HUES48 (cell line): Measurements from ENCODE around the gene MTUS2.

Experiments
- H3K27ac ChIP-seq: one replicate; pipeline ENCODE4 v1.7.0; 2013; ENCODE audit warnings: low read depth, low read length, inconsistent platforms
- H3K27me3 ChIP-seq: 2 replicates; pipeline ENCODE4 v1.6.1; 2013; ENCODE audit warnings: mild to moderate bottlenecking, low read length; ENCODE audit not compliant: control insufficient read depth, insufficient read depth
- H3K36me3 ChIP-seq: 2 replicates; pipeline ENCODE4 v1.6.1; 2013; ENCODE audit warnings: low read length; ENCODE audit not compliant: control insufficient read depth, insufficient read depth
- H3K4me1 ChIP-seq: 2 replicates; pipeline ENCODE4 v1.6.1; 2013; ENCODE audit warnings: mild to moderate bottlenecking, low read length; ENCODE audit not compliant: control insufficient read depth, insufficient read depth
- H3K4me3 ChIP-seq: 2 replicates; pipeline ENCODE4 v1.5.1; 2013; ENCODE audit warnings: mild to moderate bottlenecking, low read depth, low read length
- H3K9ac ChIP-seq: 2 replicates; pipeline ENCODE4 v1.6.1; 2013; ENCODE audit warnings: mild to moderate bottlenecking, low read depth, low read length, moderate library complexity
- H3K9me3 ChIP-seq: 2 replicates; pipeline ENCODE4 v1.6.1; 2013; ENCODE audit warnings: low read length; ENCODE audit not compliant: control insufficient read depth, insufficient read depth

MTUS2 gene

DNA sequence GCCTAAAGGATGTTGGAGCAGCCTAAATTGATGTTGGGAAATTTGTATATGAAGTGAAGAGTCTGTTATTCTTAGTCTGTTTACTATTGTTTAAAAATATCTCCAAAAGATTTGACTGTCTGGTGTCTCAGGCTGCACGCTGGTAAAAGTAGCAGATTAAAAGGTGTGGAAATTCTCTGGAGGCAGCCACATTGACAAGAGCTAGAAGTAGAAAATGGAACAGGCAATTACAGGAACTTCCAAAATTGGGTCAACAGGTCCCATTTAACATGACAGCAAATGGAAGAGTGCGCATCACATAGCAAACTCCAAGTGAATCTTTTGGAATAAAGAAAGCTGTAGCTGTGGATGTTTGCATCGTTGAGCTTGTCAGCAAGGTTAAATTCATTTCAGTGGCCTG is 138.3 kb downstream of the MTUS2 start:
- H3K27ac ChIP-seq, result no peak overlapping the region
- H3K36me3 ChIP-seq, result no peaks in the 10 kb centered on the region
- H3K4me3 ChIP-seq, result no peak overlapping the region
- no peak overlapping the region for H3K9ac ChIP-seq
- H3K9me3 ChIP-seq, result no peaks in the 10 kb centered on the region
- H3K27me3 ChIP-seq, result no peaks in the 10 kb centered on the region
- H3K4me1 ChIP-seq, result no peaks in the 10 kb centered on the region

DNA sequence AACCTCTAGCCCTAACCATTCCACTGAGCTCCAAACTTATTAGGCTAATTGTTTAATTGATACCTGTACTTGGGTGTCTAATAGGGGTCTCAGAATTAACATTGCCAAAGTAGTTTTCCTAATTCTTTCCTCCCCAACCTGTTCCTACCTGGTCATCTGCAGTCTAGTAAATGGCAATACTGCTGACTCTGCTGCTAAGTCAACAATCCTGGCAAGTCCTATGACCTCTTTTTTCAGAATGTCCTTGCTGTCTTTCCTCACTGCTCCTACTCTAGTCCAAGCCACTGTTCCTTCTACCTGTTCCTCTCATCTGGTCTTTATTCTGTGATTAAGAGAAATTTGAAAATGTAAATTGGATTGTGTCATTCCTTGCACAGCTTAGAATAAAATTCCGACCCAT is 143.9 kb downstream of the MTUS2 start:
- no peaks in the 10 kb centered on the region for H3K36me3 ChIP-seq
- H3K4me1 ChIP-seq, result no peaks in the 10 kb centered on the region
- H3K9ac ChIP-seq, result no peak overlapping the region
- no peak overlapping the region for H3K27ac ChIP-seq
- no peaks in the 10 kb centered on the region for H3K27me3 ChIP-seq
- no peak overlapping the region for H3K4me3 ChIP-seq
- no peaks in the 10 kb centered on the region for H3K9me3 ChIP-seq

DNA sequence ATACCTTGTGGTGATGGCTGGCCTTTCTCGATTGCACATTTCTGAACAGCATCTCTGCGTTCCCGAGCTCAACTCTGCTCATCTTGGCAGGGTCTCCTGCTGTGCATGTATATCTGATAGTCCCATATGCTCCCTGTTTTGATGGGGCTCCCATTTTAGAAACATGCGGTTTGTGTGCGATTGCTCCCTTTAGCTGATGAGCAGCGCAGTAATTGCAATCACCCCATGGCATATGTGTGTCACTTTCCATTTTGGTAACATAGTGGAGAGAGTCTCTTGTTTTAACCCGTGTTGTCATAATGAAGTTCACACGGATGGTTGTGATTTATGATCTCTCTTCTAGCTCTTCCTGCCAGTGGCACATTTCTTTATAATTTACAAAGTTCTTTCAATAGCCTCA is 144.7 kb downstream of the MTUS2 start:
- H3K27ac ChIP-seq, result no peak overlapping the region
- H3K9me3 ChIP-seq, result no peaks in the 10 kb centered on the region
- H3K9ac ChIP-seq, result no peak overlapping the region
- no peaks in the 10 kb centered on the region for H3K36me3 ChIP-seq
- no peaks in the 10 kb centered on the region for H3K27me3 ChIP-seq
- no peak overlapping the region for H3K4me3 ChIP-seq
- no peaks in the 10 kb centered on the region for H3K4me1 ChIP-seq

DNA sequence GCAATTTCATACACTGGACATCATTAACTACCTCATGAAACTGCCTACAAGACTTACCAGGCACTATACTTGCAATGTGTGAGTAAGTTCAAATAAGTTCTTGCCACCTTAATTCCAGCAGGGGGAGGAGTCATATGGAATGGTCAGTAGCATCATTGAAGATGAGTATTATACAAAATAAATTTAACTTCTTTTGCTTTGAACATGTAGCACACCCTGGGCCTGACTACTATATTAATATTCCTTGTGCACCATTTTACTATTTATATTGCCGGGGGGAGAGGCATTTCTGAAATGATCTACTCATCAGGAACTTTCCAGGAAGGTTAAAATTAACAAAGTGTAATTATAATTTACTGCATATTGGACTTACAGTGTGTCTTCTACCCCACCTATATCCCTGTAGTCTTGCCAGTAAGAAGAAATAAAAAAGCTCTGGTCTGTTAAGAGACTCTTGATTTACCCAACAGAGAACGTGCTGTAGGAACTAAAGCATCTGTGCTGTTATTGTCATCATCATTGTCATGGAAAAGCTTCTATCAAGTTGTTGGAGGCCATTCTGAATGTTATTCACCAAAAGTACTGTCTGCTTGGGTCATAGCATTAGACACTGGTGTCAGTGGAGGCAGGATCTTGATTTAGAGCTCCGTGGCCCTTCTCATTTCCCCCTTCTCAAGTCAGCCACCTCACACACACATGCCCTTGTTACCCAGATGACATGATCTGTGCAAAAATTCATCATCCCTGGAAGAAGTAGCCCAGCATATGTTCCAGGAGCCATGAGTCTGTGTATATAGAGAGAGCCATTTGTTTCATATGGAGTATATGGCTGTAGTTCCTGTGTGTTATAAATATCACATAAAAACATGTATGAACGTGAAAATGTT is 147.1 kb downstream of the MTUS2 start:
- Histone ChIP-seq H3K27me3 (no peaks in the 10 kb centered on the region), H3K9ac (no peak overlapping the region), H3K4me3 (no peak overlapping the region), H3K4me1 (no peaks in the 10 kb centered on the region), H3K27ac (no peak overlapping the region), H3K9me3 (no peaks in the 10 kb centered on the region), H3K36me3 (no peaks in the 10 kb centered on the region)

DNA sequence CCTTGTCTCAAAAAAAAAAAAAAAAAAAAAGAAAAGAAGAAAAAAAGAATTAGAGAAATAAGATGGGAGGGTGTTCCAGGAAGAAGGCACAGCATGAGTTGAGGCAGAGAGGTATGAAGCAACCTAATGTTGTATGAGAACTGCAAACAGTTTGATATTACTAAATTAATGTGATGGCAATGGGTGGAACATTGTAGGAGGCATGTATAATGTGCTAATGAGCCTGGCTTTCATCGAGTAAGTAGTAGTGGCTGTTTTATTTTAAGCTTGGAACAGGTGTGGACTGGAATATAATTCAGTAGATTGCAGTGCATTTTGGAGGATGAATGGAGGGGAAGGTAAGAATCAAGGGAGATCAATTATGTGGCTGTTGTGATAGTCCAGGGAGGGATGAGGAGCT is 156.1 kb downstream of the MTUS2 start:
- H3K36me3 ChIP-seq, result no peaks in the 10 kb centered on the region
- no peaks in the 10 kb centered on the region for H3K27me3 ChIP-seq
- H3K4me3 ChIP-seq, result no peak overlapping the region
- no peaks in the 10 kb centered on the region for H3K4me1 ChIP-seq
- no peak overlapping the region for H3K27ac ChIP-seq
- no peaks in the 10 kb centered on the region for H3K9me3 ChIP-seq
- H3K9ac ChIP-seq, result no peak overlapping the region

DNA sequence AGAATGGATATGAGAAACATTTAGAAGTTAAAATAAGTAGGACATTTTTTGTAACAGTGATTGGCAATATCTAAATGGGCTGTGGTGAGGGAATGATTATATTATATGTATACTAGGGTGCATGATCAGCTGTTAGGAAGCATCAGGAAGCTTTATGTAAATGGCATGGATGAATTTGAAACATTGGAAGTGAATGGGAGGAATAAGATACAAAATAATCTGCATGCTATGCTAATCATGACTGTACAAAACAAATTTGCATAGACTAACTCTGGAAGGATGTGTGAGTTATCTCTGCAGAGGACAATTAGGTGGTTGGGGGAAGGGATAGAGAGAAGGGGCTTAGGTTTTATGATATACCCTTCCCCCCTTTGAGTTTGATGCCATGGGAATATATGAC is 156.5 kb downstream of the MTUS2 start:
- Histone ChIP-seq H3K27ac (no peak overlapping the region), H3K9me3 (no peaks in the 10 kb centered on the region), H3K36me3 (no peaks in the 10 kb centered on the region), H3K9ac (no peak overlapping the region), H3K4me3 (no peak overlapping the region), H3K27me3 (no peaks in the 10 kb centered on the region), H3K4me1 (no peaks in the 10 kb centered on the region)

DNA sequence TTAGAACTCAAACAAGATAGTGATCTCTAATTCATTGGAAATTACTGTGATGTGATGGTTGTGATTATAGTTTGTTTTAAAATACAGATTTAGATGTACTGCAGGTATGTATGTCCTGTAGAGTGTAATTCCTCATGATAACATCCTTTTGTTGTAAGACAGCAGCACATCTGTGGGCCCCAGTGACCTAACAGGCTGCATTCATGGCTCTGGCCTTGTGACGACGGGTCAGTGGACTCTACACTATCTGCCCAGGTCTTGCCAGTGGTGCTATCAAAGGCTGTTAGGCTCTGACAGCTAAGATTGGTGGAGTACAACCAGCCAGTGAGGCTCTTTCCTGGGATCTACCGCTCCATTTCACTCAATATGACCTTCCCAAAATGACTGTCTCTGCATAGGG is 158.4 kb downstream of the MTUS2 start:
- Histone ChIP-seq H3K27me3 (no peaks in the 10 kb centered on the region), H3K4me1 (no peaks in the 10 kb centered on the region), H3K4me3 (no peak overlapping the region), H3K27ac (no peak overlapping the region), H3K9me3 (no peaks in the 10 kb centered on the region), H3K9ac (no peak overlapping the region), H3K36me3 (no peaks in the 10 kb centered on the region)

DNA sequence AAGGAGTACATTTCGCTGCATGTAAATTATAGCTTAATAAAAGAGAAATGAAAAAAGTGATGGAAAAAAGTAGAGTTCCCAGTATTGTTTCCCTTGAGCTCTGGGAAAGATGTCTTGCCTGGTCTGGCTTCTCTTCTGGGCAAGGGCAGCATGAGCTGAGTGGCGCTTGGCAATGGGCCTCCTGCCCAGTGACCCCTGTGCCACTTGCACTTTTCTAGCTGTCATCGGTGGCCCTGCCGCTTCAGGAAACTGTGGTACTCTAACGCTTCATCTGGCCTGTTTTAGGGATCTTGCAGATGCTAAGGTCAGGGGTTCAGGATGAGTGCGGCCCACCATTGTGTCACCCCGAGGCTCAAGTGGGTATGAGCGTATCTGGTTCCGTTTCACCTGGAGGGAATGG is 161.4 kb downstream of the MTUS2 start:
- Histone ChIP-seq H3K4me3 (no peak overlapping the region), H3K27ac (no peak overlapping the region), H3K4me1 (no peaks in the 10 kb centered on the region), H3K36me3 (no peaks in the 10 kb centered on the region), H3K9ac (no peak overlapping the region), H3K9me3 (no peaks in the 10 kb centered on the region), H3K27me3 (no peaks in the 10 kb centered on the region)

DNA sequence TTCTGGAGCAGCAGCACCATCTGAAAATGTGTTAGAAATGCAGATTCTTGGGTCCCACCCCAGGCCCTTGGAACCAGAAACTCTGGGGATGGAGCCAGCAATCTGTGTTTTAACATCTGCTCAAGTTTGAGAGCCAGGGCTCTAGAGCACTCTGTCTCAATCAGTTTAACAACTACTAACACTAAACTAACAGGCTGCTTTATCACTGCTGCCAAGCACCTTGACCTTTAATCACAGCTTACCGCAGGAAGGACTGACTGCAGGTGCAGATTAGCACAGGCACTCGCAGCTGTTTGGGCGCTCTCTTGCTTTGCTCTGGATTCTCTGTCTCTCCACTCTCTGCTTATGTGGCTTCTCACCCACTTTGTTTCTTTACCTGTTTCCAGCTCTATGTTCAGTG is 163.5 kb downstream of the MTUS2 start:
- H3K9ac ChIP-seq, result no peak overlapping the region
- H3K36me3 ChIP-seq, result no peaks in the 10 kb centered on the region
- H3K9me3 ChIP-seq, result no peaks in the 10 kb centered on the region

DNA sequence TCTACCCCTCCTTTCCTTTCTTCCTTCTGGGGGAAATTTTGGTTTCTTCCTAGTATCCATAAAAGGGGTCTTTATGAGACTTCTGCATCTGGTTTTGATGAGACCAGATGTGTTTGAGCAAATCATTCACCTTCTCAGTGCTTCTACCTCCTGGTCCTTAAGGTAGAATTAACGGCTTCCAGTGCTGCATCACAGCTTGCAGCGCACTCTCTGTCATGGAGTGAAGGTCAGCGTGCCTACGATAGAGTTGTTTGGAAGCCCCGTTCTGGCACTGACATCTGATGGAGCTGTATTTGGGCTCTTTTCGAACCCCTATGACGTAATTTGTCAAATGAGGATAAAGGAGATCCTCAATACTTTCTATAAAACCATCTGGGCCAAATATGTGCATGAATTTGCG is 164.2 kb downstream of the MTUS2 start:
- H3K36me3 ChIP-seq, result no peaks in the 10 kb centered on the region
- H3K27me3 ChIP-seq, result no peaks in the 10 kb centered on the region
- no peak overlapping the region for H3K4me3 ChIP-seq
- no peaks in the 10 kb centered on the region for H3K4me1 ChIP-seq
- no peak overlapping the region for H3K27ac ChIP-seq
- H3K9ac ChIP-seq, result no peak overlapping the region
- H3K9me3 ChIP-seq, result no peaks in the 10 kb centered on the region

More for the DNA sequence above, 163.5 kb downstream of the MTUS2 start:
- H3K27ac ChIP-seq, result no peak overlapping the region
- H3K4me3 ChIP-seq, result no peak overlapping the region
- H3K4me1 ChIP-seq, result no peaks in the 10 kb centered on the region
- H3K27me3 ChIP-seq, result no peaks in the 10 kb centered on the region

DNA sequence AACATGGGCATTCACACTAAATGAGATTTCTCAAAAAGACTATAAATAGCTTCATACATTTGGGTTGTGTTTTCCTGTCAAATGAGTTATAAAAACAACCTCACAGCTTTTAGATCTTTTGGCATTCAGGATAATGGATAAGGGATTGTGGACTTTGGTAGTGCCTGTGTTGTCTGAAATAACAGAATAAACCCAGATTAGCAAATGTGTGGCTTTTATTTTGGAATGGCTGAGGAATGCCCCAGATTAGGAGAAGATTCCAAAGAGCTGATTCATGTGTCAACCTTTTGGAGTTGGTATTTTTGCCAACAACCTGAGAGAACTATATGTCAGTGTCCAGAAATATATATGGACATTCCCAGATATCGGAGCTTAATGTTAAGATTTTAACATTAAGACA is 164.7 kb downstream of the MTUS2 start:
- Histone ChIP-seq H3K27me3 (no peaks in the 10 kb centered on the region), H3K9me3 (no peaks in the 10 kb centered on the region), H3K4me3 (no peak overlapping the region), H3K9ac (no peak overlapping the region), H3K4me1 (no peaks in the 10 kb centered on the region), H3K36me3 (no peaks in the 10 kb centered on the region), H3K27ac (no peak overlapping the region)
